Measurements from ENCODE around the gene OTOS. TPM values are rescaled to one million over a fixed set of nuclear protein-coding genes. Genes with fewer than 3 reads are reported as not detected.

Gene OTOS
- total and polyA plus RNA-seq, 4 donors, result not detected

DNA sequence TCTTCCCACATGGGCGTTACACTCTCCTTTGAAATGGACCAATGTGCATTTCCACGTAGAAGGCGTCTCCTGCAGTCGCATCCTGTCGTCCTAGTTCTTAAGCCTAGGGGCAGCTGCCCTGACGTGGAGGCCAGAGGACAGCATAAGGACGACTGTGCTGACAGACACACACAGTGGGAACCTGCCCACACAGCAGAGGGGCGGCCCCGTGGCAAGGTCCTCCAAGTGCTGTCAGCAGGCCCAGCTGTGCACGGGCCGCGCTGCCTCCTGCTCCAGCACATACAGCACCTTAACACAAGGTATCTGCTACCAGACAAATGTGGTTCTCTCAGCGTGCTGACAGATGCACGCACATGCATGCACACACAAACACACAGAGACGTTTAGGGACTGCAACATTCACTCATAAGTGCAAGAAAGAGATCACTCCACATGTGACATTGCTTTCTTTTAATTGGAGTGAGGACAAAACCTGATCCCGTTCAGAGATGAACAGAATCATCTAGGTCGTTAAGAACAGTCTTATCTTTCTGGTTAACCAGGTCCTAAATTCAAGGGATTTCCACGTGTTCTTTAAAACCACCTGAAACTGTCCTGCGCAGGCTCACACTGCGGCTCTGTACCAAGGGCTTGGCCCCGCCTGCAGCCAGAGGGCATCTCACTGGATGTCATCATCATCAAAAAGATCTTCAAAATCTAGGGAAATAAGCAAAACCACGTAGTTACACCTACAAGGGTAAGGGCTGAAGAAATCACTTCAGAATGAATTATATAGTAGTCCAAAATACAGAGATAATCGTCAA is 9.9 kb downstream of the OTOS start:
- Histone ChIP-seq H3K4me3 (no peak overlapping the region), H3K4me1 (ENCODE audit: control insufficient read depth in 5 of 5, insufficient read depth in 5 of 5, low read length in 5 of 5) (peaks cover 2 to 11% (median 9%) of the 10 kb centered on the region in 5 donors), H3K27ac (ENCODE audit: low read depth in 1 of 2, low read length in 1 of 2) (no peak overlapping the region), H3K9me3 (ENCODE audit: control insufficient read depth in 4 of 4, insufficient read depth in 3 of 4, low read length in 3 of 4) (peaks cover 0 to 2% (median 0%) of the 10 kb centered on the region in 4 donors), H3K9ac (ENCODE audit: insufficient read depth in 1 of 2, low read length in 2 of 2) (no peak overlapping the region), H3K27me3 (ENCODE audit: control insufficient read depth in 3 of 3, insufficient read depth in 3 of 3, low read length in 2 of 3) (no peaks in the 10 kb centered on the region), H3K36me3 (ENCODE audit: control insufficient read depth in 4 of 4, insufficient read depth in 4 of 4, low read length in 4 of 4) (peaks cover 15 to 55% (median 36%) of the 10 kb centered on the region in 4 donors)
- WGBS, 2 donors, result 93 to 95% methylated on average over 23 of the region's 23 CpGs
- TF ChIP-seq, protein P1, sequence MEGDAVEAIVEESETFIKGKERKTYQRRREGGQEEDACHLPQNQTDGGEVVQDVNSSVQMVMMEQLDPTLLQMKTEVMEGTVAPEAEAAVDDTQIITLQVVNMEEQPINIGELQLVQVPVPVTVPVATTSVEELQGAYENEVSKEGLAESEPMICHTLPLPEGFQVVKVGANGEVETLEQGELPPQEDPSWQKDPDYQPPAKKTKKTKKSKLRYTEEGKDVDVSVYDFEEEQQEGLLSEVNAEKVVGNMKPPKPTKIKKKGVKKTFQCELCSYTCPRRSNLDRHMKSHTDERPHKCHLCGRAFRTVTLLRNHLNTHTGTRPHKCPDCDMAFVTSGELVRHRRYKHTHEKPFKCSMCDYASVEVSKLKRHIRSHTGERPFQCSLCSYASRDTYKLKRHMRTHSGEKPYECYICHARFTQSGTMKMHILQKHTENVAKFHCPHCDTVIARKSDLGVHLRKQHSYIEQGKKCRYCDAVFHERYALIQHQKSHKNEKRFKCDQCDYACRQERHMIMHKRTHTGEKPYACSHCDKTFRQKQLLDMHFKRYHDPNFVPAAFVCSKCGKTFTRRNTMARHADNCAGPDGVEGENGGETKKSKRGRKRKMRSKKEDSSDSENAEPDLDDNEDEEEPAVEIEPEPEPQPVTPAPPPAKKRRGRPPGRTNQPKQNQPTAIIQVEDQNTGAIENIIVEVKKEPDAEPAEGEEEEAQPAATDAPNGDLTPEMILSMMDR (IDR thresholded peaks at IDR 0.05; ENCODE audit: control extremely low read depth, extremely low read depth), result no peak
- ATAC-seq (ENCODE audit: insufficient read depth, low FRiP score), result no peak
- no peak for DNase-seq

DNA sequence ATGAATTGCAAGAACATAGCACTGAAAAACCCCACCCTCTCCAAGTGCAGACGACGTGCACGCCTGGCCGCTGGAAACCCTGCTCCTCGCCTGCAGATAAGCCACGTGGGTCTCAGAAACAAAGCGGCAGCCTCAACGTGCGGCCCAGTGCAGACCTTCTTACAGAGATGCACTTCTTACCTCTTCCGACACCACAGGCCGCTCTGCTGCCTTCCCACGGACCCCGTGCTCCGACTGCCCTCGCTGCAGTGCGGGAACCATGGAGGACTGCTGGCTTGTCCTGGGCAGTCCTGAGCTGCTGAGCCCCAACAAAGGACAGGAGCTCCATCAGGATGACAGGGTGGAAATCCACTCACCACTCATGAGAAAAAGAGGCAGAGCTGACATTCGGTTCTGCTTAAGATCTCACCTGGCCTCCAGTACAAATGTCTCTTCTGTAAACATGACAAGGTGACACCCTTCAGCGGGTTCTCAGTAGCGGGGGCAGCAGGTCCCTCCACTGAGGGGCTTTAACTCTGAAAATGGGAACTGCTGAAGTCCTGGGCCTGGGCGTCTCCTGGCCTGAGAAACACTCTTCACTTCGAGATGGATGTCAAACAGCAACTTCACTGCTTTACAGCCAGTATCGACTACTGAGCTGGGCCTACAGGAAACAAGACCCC is 10.6 kb downstream of the OTOS start:
- Histone ChIP-seq H3K9me3 (ENCODE audit: control insufficient read depth in 4 of 4, insufficient read depth in 3 of 4, low read length in 3 of 4) (peaks cover 0 to 3% (median 0%) of the 10 kb centered on the region in 4 donors), H3K9ac (ENCODE audit: insufficient read depth in 1 of 2, low read length in 2 of 2) (no peak overlapping the region), H3K4me1 (ENCODE audit: control insufficient read depth in 5 of 5, insufficient read depth in 5 of 5, low read length in 5 of 5) (peaks cover under 1 to 5% (median 3%) of the 10 kb centered on the region in 5 donors), H3K4me3 (no peak overlapping the region), H3K27me3 (ENCODE audit: control insufficient read depth in 3 of 3, insufficient read depth in 3 of 3, low read length in 2 of 3) (no peaks in the 10 kb centered on the region), H3K36me3 (ENCODE audit: control insufficient read depth in 4 of 4, insufficient read depth in 4 of 4, low read length in 4 of 4) (peaks cover 15 to 55% (median 36%) of the 10 kb centered on the region in 4 donors), H3K27ac (ENCODE audit: low read depth in 1 of 2, low read length in 1 of 2) (no peak overlapping the region)
- no peak for DNase-seq
- ATAC-seq (ENCODE audit: insufficient read depth, low FRiP score), result no peak
- TF ChIP-seq, protein P1 (IDR thresholded peaks at IDR 0.05; ENCODE audit: control extremely low read depth, extremely low read depth), result no peak
- 95 to 97% methylated on average over 22 of the region's 22 CpGs for WGBS, 2 donors

DNA sequence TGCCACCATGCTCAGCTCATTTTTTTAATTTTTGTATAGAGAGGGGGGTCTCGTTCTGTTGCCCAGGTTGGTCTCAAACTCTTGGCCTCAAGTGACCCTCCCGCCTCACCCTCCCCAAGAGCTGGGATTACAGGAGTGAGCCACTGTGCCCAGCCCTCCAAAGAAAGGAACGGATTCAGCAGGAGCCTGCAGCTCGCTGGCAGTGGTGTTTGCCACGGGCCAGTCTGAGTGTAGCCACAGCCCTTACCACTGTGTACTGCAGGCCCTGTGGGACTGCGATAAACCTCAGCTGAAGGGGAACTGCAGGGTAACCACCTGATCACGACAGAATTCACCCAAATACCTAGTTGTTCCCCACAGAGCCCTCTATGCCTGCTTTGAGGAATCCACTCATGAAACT is 11.1 kb downstream of the OTOS start:
- Histone ChIP-seq H3K27me3 (ENCODE audit: control insufficient read depth in 3 of 3, insufficient read depth in 3 of 3, low read length in 2 of 3) (no peaks in the 10 kb centered on the region), H3K4me1 (ENCODE audit: control insufficient read depth in 5 of 5, insufficient read depth in 5 of 5, low read length in 5 of 5) (no peaks in the 10 kb centered on the region), H3K4me3 (no peak overlapping the region), H3K9me3 (ENCODE audit: control insufficient read depth in 4 of 4, insufficient read depth in 3 of 4, low read length in 3 of 4) (peaks cover 0 to 7% (median 0%) of the 10 kb centered on the region in 4 donors), H3K27ac (ENCODE audit: low read depth in 1 of 2, low read length in 1 of 2) (no peak overlapping the region), H3K36me3 (ENCODE audit: control insufficient read depth in 4 of 4, insufficient read depth in 4 of 4, low read length in 4 of 4) (peaks cover 15 to 55% (median 36%) of the 10 kb centered on the region in 4 donors), H3K9ac (ENCODE audit: insufficient read depth in 1 of 2, low read length in 2 of 2) (no peak overlapping the region)
- no peak for ATAC-seq (ENCODE audit: insufficient read depth, low FRiP score)
- WGBS, 2 donors, result 93 to 96% methylated on average over 7 of the region's 7 CpGs
- TF ChIP-seq, protein P1 (IDR thresholded peaks at IDR 0.05; ENCODE audit: control extremely low read depth, extremely low read depth), result no peak
- DNase-seq, result no peak
